CD4-positive, alpha-beta T cell treated with Interleukin-15 for 1 hour (primary cell): Measurements from ENCODE around the gene RAB11FIP4.
"Not testable (repeated sequence)": the region's sequence is repeated elsewhere in the genome, so short reads cannot be mapped to it uniquely, and the experiment has no call there.

Experiments used
- DNase-seq: peaks from one replicate; pipeline ENCODE4 v3.0.0-alpha.2; 2020

Gene RAB11FIP4

GRCh38 chr17:31391496-31391949 lies at the start of gene RAB11FIP4:
RAB11FIP4 (plus strand) TSS chr17:31391675; CDS start chr17:31391853, 178 bp downstream.
- DNase-seq, result no peak

GRCh38 chr17:31345191-31345747 lies 46.2 kb upstream of the RAB11FIP4 start:
- not testable (repeated sequence) for DNase-seq

- DNase-seq, result no peak
Measured at GRCh38 chr17:31349454-31349853, 42.0 kb upstream of the RAB11FIP4 start.

GRCh38 chr17:31355935-31356334 lies 35.5 kb upstream of the RAB11FIP4 start:
- no peak for DNase-seq

GRCh38 chr17:31357091-31357490 lies 34.4 kb upstream of the RAB11FIP4 start:
- no peak for DNase-seq

GRCh38 chr17:31357839-31358394 lies 33.6 kb upstream of the RAB11FIP4 start:
- no peak for DNase-seq

GRCh38 chr17:31364012-31364411 lies 27.5 kb upstream of the RAB11FIP4 start:
- DNase-seq, result no peak

- no peak for DNase-seq
Measured at GRCh38 chr17:31366088-31366487, 25.4 kb upstream of the RAB11FIP4 start.

GRCh38 chr17:31369266-31369665 lies 22.2 kb upstream of the RAB11FIP4 start:
- no peak for DNase-seq

GRCh38 chr17:31371511-31372097 lies 19.9 kb upstream of the RAB11FIP4 start:
- no peak for DNase-seq

- no peak for DNase-seq
Measured at GRCh38 chr17:31373150-31374093, 18.1 kb upstream of the RAB11FIP4 start.

- DNase-seq, result no peak
Measured at GRCh38 chr17:31374094-31374447, 17.4 kb upstream of the RAB11FIP4 start.

- no peak for DNase-seq
Measured at GRCh38 chr17:31374503-31374902, 17.0 kb upstream of the RAB11FIP4 start.

- DNase-seq, result no peak
Measured at GRCh38 chr17:31378638-31379037, 12.8 kb upstream of the RAB11FIP4 start.

- DNase-seq, result no peak
Measured at GRCh38 chr17:31379597-31380205, 11.8 kb upstream of the RAB11FIP4 start.

- DNase-seq, result no peak
Measured at GRCh38 chr17:31381165-31381668, 10.3 kb upstream of the RAB11FIP4 start.

GRCh38 chr17:31382668-31383275 lies 8.7 kb upstream of the RAB11FIP4 start:
- not testable (repeated sequence) for DNase-seq

- not testable (repeated sequence) for DNase-seq
Measured at GRCh38 chr17:31383488-31383887, 8.0 kb upstream of the RAB11FIP4 start.

GRCh38 chr17:31385428-31386285 lies 5.8 kb upstream of the RAB11FIP4 start:
- DNase-seq, result no peak

GRCh38 chr17:31386542-31387075 lies 4.9 kb upstream of the RAB11FIP4 start:
- DNase-seq, result no peak

GRCh38 chr17:31387438-31387837 lies 4.0 kb upstream of the RAB11FIP4 start:
- DNase-seq, result no peak
